GM12878 (cell line): ENCODE measurements around the gene COX17. TPM values are rescaled to one million over a fixed set of nuclear protein-coding genes. Genes with fewer than 3 reads are reported as not detected.

Experiments
- ATF7 ChIP-seq: fragments of 450-650 bp; IDR thresholded peaks from 2 replicates; pipeline ENCODE4 v1.6.1; 2016; ENCODE audit warnings: low read depth, mild to moderate bottlenecking
- CBX3 ChIP-seq: fragments of 200-600 bp; sonication (generic); IDR thresholded peaks from 2 replicates; pipeline ENCODE4 v1.6.1; 2016; ENCODE audit warnings: low read depth, borderline replicate concordance
- CHD2 ChIP-seq: IDR thresholded peaks from 2 replicates; pipeline ENCODE4 v1.6.1; 2011; ENCODE audit warnings: low read depth, low read length, improper control_type of control experiment, borderline replicate concordance
- CREM ChIP-seq: IDR thresholded peaks from 2 replicates; pipeline ENCODE4 v1.6.1; 2014; ENCODE audit warnings: antibody characterized with exemption, low read depth
- CUX1 ChIP-seq: IDR thresholded peaks from 2 replicates; pipeline ENCODE4 v1.6.1; 2012; ENCODE audit warnings: improper control_type of control experiment, low read depth, low read length; ENCODE audit not compliant: insufficient replicate concordance
- E2F8 ChIP-seq: fragments of 450-650 bp; IDR thresholded peaks from 2 replicates; pipeline ENCODE4 v1.6.1; 2018; ENCODE audit warnings: mild to moderate bottlenecking, low read depth, moderate library complexity; ENCODE audit not compliant: partially characterized antibody
- EGR1 ChIP-seq, 2 experiments: IDR thresholded peaks; 1 replicate in 1 of 2; 2 replicates in 1 of 2; pipeline ENCODE4 v1.6.1; 2011 to 2012; ENCODE audit warnings: low read depth in 2 of 2, low read length in 2 of 2, borderline replicate concordance in 1 of 2, mild to moderate bottlenecking in 1 of 2, moderate library complexity in 1 of 2
- HCFC1 ChIP-seq: fragments of 150-350 bp; IDR thresholded peaks from 2 replicates; pipeline ENCODE4 v1.6.1; 2014; ENCODE audit warnings: low read length
- IRF3 ChIP-seq: fragments of 450-650 bp; IDR thresholded peaks from 2 replicates; pipeline ENCODE4 v1.6.1; 2014; ENCODE audit warnings: mild to moderate bottlenecking
- POU2F2 ChIP-seq: IDR thresholded peaks from 3 replicates; pipeline ENCODE4 v1.6.1; 2011; ENCODE audit warnings: low read depth, mild to moderate bottlenecking, low read length, borderline replicate concordance
- RAD51 ChIP-seq: fragments of 450-650 bp; IDR thresholded peaks from 2 replicates; pipeline ENCODE4 v1.6.1; 2016; ENCODE audit warnings: moderate library complexity, mild to moderate bottlenecking, inconsistent platforms
- RELA ChIP-seq: fragments of 450-650 bp; IDR thresholded peaks from 2 replicates; pipeline ENCODE4 v1.8.0; 2014; ENCODE audit warnings: borderline replicate concordance; ENCODE audit not compliant: partially characterized antibody
- RELB ChIP-seq: fragments of 450-650 bp; IDR thresholded peaks from 2 replicates; pipeline ENCODE4 v1.6.1; 2017; ENCODE audit warnings: low read depth, mild to moderate bottlenecking, moderate library complexity
- SREBF2 ChIP-seq: IDR thresholded peaks from 2 replicates; pipeline ENCODE4 v1.6.1; 2012; ENCODE audit warnings: mild to moderate bottlenecking, low read length
- ZNF217 ChIP-seq: fragments of 450-650 bp; IDR thresholded peaks from 2 replicates; pipeline ENCODE4 v1.6.1; 2017; ENCODE audit warnings: antibody characterized with exemption, mild to moderate bottlenecking
- ZNF24 ChIP-seq: fragments of 450-650 bp; IDR thresholded peaks from 2 replicates; pipeline ENCODE4 v1.6.1; 2017; ENCODE audit warnings: antibody characterized with exemption, mild to moderate bottlenecking
- polyA plus RNA-seq, 11 experiments: library from polyadenylated mRNA; depleted of rRNA in 4 of 11; unstranded in 6 of 11; stranded (reverse) in 5 of 11; fragments of >200 nt; fragmentation: Nextera tagmentation in 4 of 11; fragmentation: Illumina TruSeq in 1 of 11; extraction: Ambion mirVana in 4 of 11; extraction: Trizol in 1 of 11; gene quantifications; 1 replicate in 1 of 11; 2 replicates in 10 of 11; pipeline versions ENCODE4 v1.2.1 to v1.2.3, GENCODE V29; 2011 to 2016; ENCODE audit warnings: inconsistent platforms in 2 of 11, missing spikeins in 2 of 11, low read depth in 1 of 11
- total RNA-seq, 4 experiments: library from RNA; depleted of rRNA in 3 of 4; stranded (reverse); fragments of >200 nt in 3 of 4; fragmentation: Illumina TruSeq in 1 of 4; extraction: Trizol in 1 of 4; gene quantifications; 2 replicates each; pipeline versions ENCODE4 v1.2.1 to v1.2.3, GENCODE V29; 2013 to 2021

Gene COX17
- total and polyA plus RNA-seq, 10 of the 15 experiments (the other 5 are each of a cell fraction or from before 2014, with no cell fraction given) = 111 to 717 (median 243) TPM

- TF ChIP-seq CUX1 (peak; percentile 48), ZNF217 (no peak), HCFC1 (no peak), ZNF24 (no peak), CHD2 (no peak), CREM (peak; percentile 3; the same call in 1 of the 2 replicates), RELA (no peak), ATF7 (no peak), POU2F2 (no peak), IRF3 (no peak), EGR1 (IDR thresholded peaks at IDR 0.05; ENCODE audit: borderline replicate concordance in 1 of 2, low read depth in 2 of 2, low read length in 2 of 2) (no peak), SREBF2 (no peak), RELB (peak; percentile 74), RAD51 (no peak), E2F8 (no peak), CBX3 (no peak)
These were observed 39.3 kb downstream of the COX17 start (continued) for GRCh38 chr3:119637679-119638477.
